NT2/D1 (cell line): ENCODE data around the gene FOXP1.

Source experiments
- DNase-seq: peaks from one replicate; pipeline ENCODE4 v3.0.0-alpha.2; 2011; ENCODE audit warnings: low read depth, low spot score
- H3K27me3 ChIP-seq: 2 replicates; pipeline ENCODE4 v1.6.0; 2011; ENCODE audit warnings: mild to moderate bottlenecking; ENCODE audit not compliant: insufficient read length, insufficient read depth
- H3K36me3 ChIP-seq: 2 replicates; pipeline ENCODE4 v1.6.1; 2011; ENCODE audit warnings: mild to moderate bottlenecking, low read length, mixed read lengths; ENCODE audit not compliant: insufficient read depth, insufficient read length
- H3K4me1 ChIP-seq: 2 replicates; pipeline ENCODE4 v1.5.1; 2011; ENCODE audit not compliant: insufficient read depth, insufficient read length
- H3K4me3 ChIP-seq: 2 replicates; pipeline ENCODE4 v1.5.1; 2011; ENCODE audit warnings: low read depth; ENCODE audit not compliant: insufficient read length
- H3K9ac ChIP-seq: 2 replicates; pipeline ENCODE4 v1.6.0; 2011; ENCODE audit warnings: low read depth; ENCODE audit not compliant: insufficient read length
- H3K9me3 ChIP-seq: 2 replicates; pipeline ENCODE4 v1.5.1; 2011; ENCODE audit warnings: mild to moderate bottlenecking, low read length; ENCODE audit not compliant: insufficient read depth
- SUZ12 ChIP-seq: IDR thresholded peaks from 2 replicates; pipeline ENCODE4 v1.6.1; 2011; ENCODE audit not compliant: insufficient read length, insufficient read depth; ENCODE audit errors: extremely low read depth
- YY1 ChIP-seq: IDR thresholded peaks from 2 replicates; pipeline ENCODE4 v1.6.1; 2011; ENCODE audit not compliant: insufficient read length, insufficient read depth
- ZNF274 ChIP-seq: IDR thresholded peaks from 2 replicates; pipeline ENCODE4 v1.6.1; 2011; ENCODE audit warnings: mild to moderate bottlenecking, low read depth, low read length

The FOXP1 gene

GRCh38 chr3:71152892-71153265 is 430.6 kb downstream of the FOXP1 start:
- Histone ChIP-seq H3K9me3 (no peaks in the 10 kb centered on the region), H3K4me3 (no peak overlapping the region), H3K9ac (no peak overlapping the region), H3K27me3 (no peaks in the 10 kb centered on the region), H3K4me1 (peaks cover 4% of the 10 kb centered on the region), H3K36me3 (no peaks in the 10 kb centered on the region)
- DNase-seq: no peak
- TF ChIP-seq SUZ12 (no peak), ZNF274 (no peak), YY1 (no peak)

DNA sequence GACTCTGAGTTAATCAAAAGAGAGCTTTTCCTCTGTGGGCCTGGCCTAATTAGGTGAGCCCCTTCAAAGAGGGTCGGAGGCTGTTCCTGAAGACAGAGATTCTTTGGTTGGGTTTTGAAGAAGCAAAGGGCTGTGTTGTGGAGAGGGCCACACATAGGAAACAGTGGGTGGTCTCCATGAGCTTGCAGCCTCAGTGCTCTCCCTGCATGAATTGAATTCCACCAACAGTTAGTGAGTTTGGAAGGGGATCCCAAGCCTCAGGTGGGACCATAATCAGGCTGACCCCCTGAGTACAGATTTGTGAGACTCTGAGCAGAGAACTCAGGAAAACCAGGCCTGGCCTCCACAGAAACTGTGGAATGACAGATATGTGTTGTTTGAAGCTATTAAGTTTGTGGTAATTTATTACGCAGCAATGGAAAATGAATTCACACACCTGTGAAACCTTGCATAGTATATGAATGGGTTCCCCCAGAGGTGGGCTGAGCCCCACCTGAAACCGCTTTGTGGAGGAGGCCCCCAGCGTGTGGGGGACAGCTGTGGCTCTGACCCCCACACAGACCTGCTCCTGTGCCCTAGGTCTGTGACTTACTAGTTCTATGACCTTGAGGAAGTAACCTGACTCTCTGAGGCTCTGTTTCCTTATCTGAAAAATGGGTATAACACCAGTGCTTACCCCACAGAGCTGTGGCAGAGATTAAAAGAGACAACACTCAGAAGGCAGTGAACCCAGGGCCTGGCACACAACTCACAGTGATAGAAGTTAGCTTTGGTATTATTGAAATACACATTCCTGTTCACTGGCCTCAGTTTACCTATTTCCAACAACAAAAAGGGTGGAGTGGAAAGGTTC is 431.3 kb downstream of the FOXP1 start:
- Histone ChIP-seq H3K9me3 (no peaks in the 10 kb centered on the region), H3K4me1 (peaks cover 4% of the 10 kb centered on the region), H3K9ac (no peak overlapping the region), H3K27me3 (no peaks in the 10 kb centered on the region), H3K4me3 (no peak overlapping the region), H3K36me3 (no peaks in the 10 kb centered on the region)
- DNase-seq: no peak
- TF ChIP-seq YY1 (no peak), ZNF274 (no peak), SUZ12 (no peak)

GRCh38 chr3:71149959-71150954 is 433.3 kb downstream of the FOXP1 start:
- H3K27me3 ChIP-seq: no peaks in the 10 kb centered on the region
- no peaks in the 10 kb centered on the region for H3K36me3 ChIP-seq
- no peak for DNase-seq
- H3K9ac ChIP-seq: no peak overlapping the region
- H3K4me3 ChIP-seq: no peak overlapping the region
- no peaks in the 10 kb centered on the region for H3K4me1 ChIP-seq
- no peaks in the 10 kb centered on the region for H3K9me3 ChIP-seq
- TF ChIP-seq SUZ12: no peak
- no peak for TF ChIP-seq YY1
- TF ChIP-seq ZNF274: no peak

GRCh38 chr3:71148455-71149060 is 435.0 kb downstream of the FOXP1 start:
- Histone ChIP-seq H3K4me3 (no peak overlapping the region), H3K9ac (no peak overlapping the region), H3K9me3 (no peaks in the 10 kb centered on the region), H3K36me3 (no peaks in the 10 kb centered on the region), H3K27me3 (no peaks in the 10 kb centered on the region), H3K4me1 (peaks cover 3% of the 10 kb centered on the region)
- DNase-seq: no peak
- TF ChIP-seq SUZ12: no peak
- TF ChIP-seq ZNF274: no peak
- no peak for TF ChIP-seq YY1

DNA sequence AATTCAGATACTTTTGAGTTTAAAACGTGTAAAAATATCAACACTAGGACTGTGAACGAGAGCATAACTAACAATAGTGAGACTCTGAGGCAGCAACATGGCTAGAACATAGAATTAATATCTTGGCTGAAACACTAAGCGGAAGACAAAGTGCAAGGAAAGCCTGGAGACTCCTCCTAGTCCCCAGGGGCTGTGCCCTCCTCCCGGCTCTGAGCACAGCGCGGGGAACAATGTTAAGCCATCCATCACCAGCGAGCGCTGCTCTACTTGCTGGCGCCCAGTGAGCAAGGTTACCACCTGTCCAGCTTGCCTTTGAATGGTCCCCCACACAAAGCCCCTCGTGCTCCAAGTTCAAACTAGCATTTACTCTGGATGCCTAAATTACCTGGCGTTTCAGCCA is 436.9 kb downstream of the FOXP1 start:
- Histone ChIP-seq H3K4me1 (peaks cover 3% of the 10 kb centered on the region), H3K36me3 (no peaks in the 10 kb centered on the region), H3K9ac (no peak overlapping the region), H3K9me3 (no peaks in the 10 kb centered on the region), H3K4me3 (no peak overlapping the region), H3K27me3 (no peaks in the 10 kb centered on the region)
- no peak for DNase-seq
- TF ChIP-seq SUZ12: no peak
- TF ChIP-seq YY1: no peak
- TF ChIP-seq ZNF274: no peak

GRCh38 chr3:71145954-71146353 is 437.6 kb downstream of the FOXP1 start:
- Histone ChIP-seq H3K9ac (no peak overlapping the region), H3K27me3 (no peaks in the 10 kb centered on the region), H3K4me1 (peaks cover 3% of the 10 kb centered on the region), H3K4me3 (no peak overlapping the region), H3K9me3 (no peaks in the 10 kb centered on the region), H3K36me3 (no peaks in the 10 kb centered on the region)
- DNase-seq: no peak
- TF ChIP-seq ZNF274 (no peak), SUZ12 (no peak), YY1 (no peak)
